Fibroblast of lung (primary cell): ENCODE results near the gene AADACL2.

ENCODE experiments used
- CTCF ChIP-seq, 2 donors: IDR thresholded peaks in 1 of 2; conservative IDR thresholded peaks in 1 of 2; 1 replicate in 1 of 2; 2 replicates in 1 of 2; pipeline ENCODE4 v1.5.1; 2011 to 2012; ENCODE audit warnings: low read length in 2 of 2, control low read depth in 1 of 2, inconsistent platforms in 1 of 2, low read depth in 1 of 2, mild to moderate bottlenecking in 1 of 2
- EZH2 ChIP-seq: IDR thresholded peaks from 2 replicates; pipeline ENCODE4 v1.5.1; 2012; ENCODE audit warnings: low read length, control low read depth, mild to moderate bottlenecking; ENCODE audit errors: missing control alignments

GRCh38 chr3:151688571-151688970 is 45.2 kb upstream of the AADACL2 start:
- TF ChIP-seq CTCF (conservative IDR thresholded peaks at IDR 0.05 in 1 of 2, IDR thresholded peaks at IDR 0.05 in 1 of 2; ENCODE audit: low read depth in 1 of 2, low read length in 2 of 2) (no peak), EZH2 (no peak)
